Neuronal stem cell (in vitro differentiated cells): ENCODE data around the gene PLEKHA7.
"Not testable (repeated sequence)": the region's sequence is repeated elsewhere in the genome, so short reads cannot be mapped to it uniquely, and the experiment has no call there.

Experiments
- DNase-seq: peaks from one replicate; pipeline ENCODE4 v3.0.0-alpha.2; 2013; ENCODE audit warnings: low spot score
- H2AFZ ChIP-seq: one replicate; pipeline ENCODE4 v1.6.1; 2013; ENCODE audit warnings: mild to moderate bottlenecking, low read length, inconsistent platforms
- H2AK5ac ChIP-seq: 2 replicates; pipeline ENCODE4 v1.6.1; 2013; ENCODE audit warnings: low read depth, mild to moderate bottlenecking, inconsistent platforms, low read length, moderate library complexity, mixed read lengths
- H2BK120ac ChIP-seq: 2 replicates; pipeline ENCODE4 v1.6.1; 2013; ENCODE audit warnings: low read depth, mild to moderate bottlenecking, inconsistent platforms, low read length, moderate library complexity, mixed read lengths
- H2BK12ac ChIP-seq: one replicate; pipeline ENCODE4 v1.6.1; 2013; ENCODE audit warnings: low read length, inconsistent platforms
- H2BK15ac ChIP-seq: 2 replicates; pipeline ENCODE4 v1.6.1; 2013; ENCODE audit warnings: mild to moderate bottlenecking, low read length, inconsistent platforms, mixed read lengths
- H2BK5ac ChIP-seq: one replicate; pipeline ENCODE4 v1.6.1; 2013; ENCODE audit warnings: inconsistent platforms, mild to moderate bottlenecking, low read length, moderate library complexity
- H3K14ac ChIP-seq: one replicate; pipeline ENCODE4 v1.6.1; 2013; ENCODE audit warnings: low read length, inconsistent platforms
- H3K18ac ChIP-seq: 2 replicates; pipeline ENCODE4 v1.6.1; 2013; ENCODE audit warnings: low read length, inconsistent platforms
- H3K23ac ChIP-seq: 2 replicates; pipeline ENCODE4 v1.6.1; 2013; ENCODE audit warnings: low read depth, mild to moderate bottlenecking, mixed read lengths, low read length, inconsistent platforms; ENCODE audit not compliant: poor library complexity
- H3K27ac ChIP-seq: replicated peaks from 3 replicates; pipeline ENCODE4 v1.5.1; 2013; ENCODE audit warnings: low read length, inconsistent platforms
- H3K27me3 ChIP-seq, 3 experiments: 2 replicates each; pipeline ENCODE4 v1.6.1; 2013; ENCODE audit warnings: low read length in 3 of 3, mild to moderate bottlenecking in 2 of 3, inconsistent platforms in 1 of 3, low read depth in 1 of 3, mixed read lengths in 1 of 3, moderate library complexity in 1 of 3; ENCODE audit not compliant: control insufficient read depth in 3 of 3, insufficient read depth in 3 of 3
- H3K36me3 ChIP-seq, 2 donors: replicated peaks in 1 of 2; 2 replicates each; pipeline ENCODE4 v1.6.1; 2013; ENCODE audit warnings: low read length in 2 of 2; ENCODE audit not compliant: control insufficient read depth in 2 of 2, insufficient read depth in 2 of 2
- H3K4ac ChIP-seq: 2 replicates; pipeline ENCODE4 v1.6.1; 2013; ENCODE audit warnings: inconsistent platforms, mild to moderate bottlenecking, low read length, moderate library complexity
- H3K4me1 ChIP-seq, 2 donors: 1 replicate in 1 of 2; 2 replicates in 1 of 2; pipeline ENCODE4 v1.6.1; 2013; ENCODE audit warnings: low read length in 2 of 2, low read depth in 1 of 2; ENCODE audit not compliant: control insufficient read depth in 2 of 2, insufficient read depth in 1 of 2
- H3K4me2 ChIP-seq: one replicate; pipeline ENCODE4 v1.6.1; 2013; ENCODE audit warnings: mild to moderate bottlenecking, low read length, inconsistent platforms; ENCODE audit not compliant: insufficient read depth, poor library complexity, severe bottlenecking
- H3K4me3 ChIP-seq, 2 donors: 2 replicates each; pipeline ENCODE4 v1.5.1; 2013; ENCODE audit warnings: low read length in 2 of 2, mild to moderate bottlenecking in 2 of 2, inconsistent platforms in 1 of 2, moderate library complexity in 1 of 2
- H3K79me1 ChIP-seq: one replicate; pipeline ENCODE4 v1.6.1; 2013; ENCODE audit warnings: low read depth, mild to moderate bottlenecking, inconsistent platforms, low read length, moderate library complexity
- H3K9ac ChIP-seq: one replicate; pipeline ENCODE4 v1.6.1; 2013; ENCODE audit warnings: mild to moderate bottlenecking, low read depth, low read length, inconsistent platforms; ENCODE audit not compliant: poor library complexity
- H3K9me3 ChIP-seq, 2 donors: replicated peaks in 1 of 2; 2 replicates each; pipeline versions ENCODE3 to v1.6.1; 2013; ENCODE audit warnings: low read length in 2 of 2, mild to moderate bottlenecking in 2 of 2, inconsistent platforms in 1 of 2, low read depth in 1 of 2, mixed read lengths in 1 of 2, moderate library complexity in 1 of 2; ENCODE audit not compliant: control insufficient read depth in 2 of 2, insufficient read depth in 1 of 2
- H4K8ac ChIP-seq: one replicate; pipeline ENCODE4 v1.6.1; 2013; ENCODE audit warnings: low read depth, mild to moderate bottlenecking, inconsistent platforms, low read length, moderate library complexity
- H4K91ac ChIP-seq: one replicate; pipeline ENCODE4 v1.6.1; 2013; ENCODE audit warnings: low read length, low read depth, mild to moderate bottlenecking, inconsistent platforms; ENCODE audit not compliant: poor library complexity
- WGBS, 2 donors: extraction: QIAGEN DNeasy Blood & Tissue Kit; methylation state at CpG; one replicate each; pipeline ENCODE4 v1.1.7; 2013; ENCODE audit warnings: missing lambda C conversion rate in 2 of 2, mixed read lengths in 1 of 2; ENCODE audit not compliant: insufficient read length in 2 of 2, insufficient replicate concordance in 1 of 2; ENCODE audit errors: extremely low coverage in 2 of 2; 5-methylcytosine and 5-hydroxymethylcytosine counted together

Gene PLEKHA7

DNA sequence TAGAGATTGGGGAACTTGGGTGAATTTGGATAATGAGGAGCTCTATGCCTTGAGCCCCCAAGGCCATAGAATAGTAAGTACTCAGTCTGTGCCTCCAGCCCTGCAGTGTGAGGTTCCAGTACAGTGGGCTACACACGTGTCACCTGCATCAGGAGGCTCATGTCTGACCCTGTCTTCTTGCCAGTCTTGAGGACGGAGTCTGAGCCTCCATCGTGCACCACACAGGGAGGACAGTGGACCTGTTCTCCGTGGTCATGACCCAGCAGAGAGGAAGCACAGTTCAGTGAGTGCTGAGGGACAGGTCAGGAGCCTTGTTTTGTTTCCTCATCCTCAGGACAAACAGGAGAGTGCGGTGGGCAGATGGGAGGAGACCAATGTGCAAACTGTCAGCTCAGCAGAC, 32.5 kb upstream of the PLEKHA7 start:
- Histone ChIP-seq H3K27ac (no peak overlapping the region), H4K91ac (peak overlapping the region; percentile 43), H3K36me3 (no peaks in the 10 kb centered on the region), H2BK12ac (no peak overlapping the region), H3K4me3 (no peak overlapping the region), H3K14ac (peak overlapping the region; percentile 31), H3K9me3 (no peaks in the 10 kb centered on the region), H3K27me3 (no peaks in the 10 kb centered on the region), H3K79me1 (no peaks in the 10 kb centered on the region), H3K4ac (no peak overlapping the region), H2BK5ac (no peak overlapping the region), H3K18ac (peak overlapping the region; percentile 67), H2AK5ac (no peak overlapping the region), H4K8ac (no peak overlapping the region), H3K4me2 (no peak overlapping the region), H3K4me1 (peaks cover 0 to 2% of the 10 kb centered on the region in 2 donors), H2BK120ac (no peak overlapping the region), H2BK15ac (peak overlapping the region; percentile 9), H3K9ac (peak overlapping the region; percentile 80), H2AFZ (no peak overlapping the region), H3K23ac (no peak overlapping the region)
- no peak for DNase-seq
- WGBS, 2 donors, result no CpG with 5 or more reads among the region's 5 CpGs

DNA sequence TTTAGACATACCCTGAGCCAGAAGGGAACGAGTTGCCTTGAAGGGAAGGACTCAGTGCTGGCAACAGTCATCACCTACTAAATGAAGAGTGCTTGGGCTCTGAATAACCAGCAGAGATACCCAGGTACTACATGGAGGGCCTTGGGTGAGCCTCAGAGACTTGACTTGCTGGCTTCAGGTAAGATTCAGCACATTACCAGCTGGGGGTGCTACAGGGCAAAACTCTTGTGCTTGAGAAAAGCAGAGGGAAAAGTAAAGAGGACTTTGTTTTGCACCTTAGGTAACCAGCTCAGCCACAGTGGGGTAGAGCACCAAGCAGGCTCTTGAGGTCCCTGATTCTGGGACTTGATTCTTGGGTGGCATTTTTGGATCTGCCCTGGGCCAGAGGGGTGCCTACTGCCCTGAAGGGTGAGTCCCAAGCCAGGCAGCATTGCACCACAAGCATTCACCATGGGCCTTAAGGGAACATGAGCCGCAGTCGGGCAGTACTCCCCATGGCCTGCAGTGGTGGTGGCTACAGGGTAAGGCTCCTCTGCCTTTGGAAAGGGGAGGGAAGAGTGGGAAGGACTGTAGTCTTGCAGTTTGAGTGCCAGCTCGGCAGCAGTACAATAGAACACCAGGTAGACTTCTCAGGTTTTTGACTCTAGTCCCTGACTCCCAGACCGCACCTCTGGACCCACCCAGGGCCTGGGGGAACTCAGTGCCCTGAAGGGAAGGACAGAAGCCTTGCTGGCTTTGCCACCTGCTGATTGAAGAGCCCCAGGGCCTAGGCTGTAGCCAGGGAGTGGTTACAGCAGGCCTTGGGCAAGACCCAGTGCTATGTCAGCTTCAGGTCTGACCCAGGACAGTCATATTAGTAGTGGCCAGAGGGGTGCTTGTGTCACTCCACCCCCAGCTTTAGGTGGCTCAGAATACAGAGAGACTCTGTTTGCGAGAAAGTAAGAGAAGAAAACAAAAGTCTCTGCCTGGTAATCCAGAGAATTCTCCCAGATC, 22.7 kb upstream of the PLEKHA7 start:
- Histone ChIP-seq H3K4me2 (no peak overlapping the region), H2BK15ac (peak overlapping the region; percentile 65), H2AK5ac (peak overlapping the region; percentile 63), H3K4ac (no peak overlapping the region), H3K9me3 (peaks cover 2 to 8% of the 10 kb centered on the region in 2 donors), H2BK12ac (no peak overlapping the region), H3K36me3 (no peaks in the 10 kb centered on the region), H2AFZ (no peak overlapping the region), H3K23ac (no peak overlapping the region), H3K79me1 (no peaks in the 10 kb centered on the region), H3K27me3 (no peaks in the 10 kb centered on the region), H4K91ac (no peak overlapping the region), H3K27ac (no peak overlapping the region), H2BK120ac (no peak overlapping the region), H3K18ac (peak overlapping the region; percentile 60), H3K4me1 (no peaks in the 10 kb centered on the region), H3K14ac (no peak overlapping the region), H3K4me3 (no peak overlapping the region), H3K9ac (no peak overlapping the region), H4K8ac (no peak overlapping the region), H2BK5ac (peak overlapping the region; percentile 39)
- no CpG with 5 or more reads among the region's 6 CpGs for WGBS, 2 donors
- DNase-seq, result no peak

DNA sequence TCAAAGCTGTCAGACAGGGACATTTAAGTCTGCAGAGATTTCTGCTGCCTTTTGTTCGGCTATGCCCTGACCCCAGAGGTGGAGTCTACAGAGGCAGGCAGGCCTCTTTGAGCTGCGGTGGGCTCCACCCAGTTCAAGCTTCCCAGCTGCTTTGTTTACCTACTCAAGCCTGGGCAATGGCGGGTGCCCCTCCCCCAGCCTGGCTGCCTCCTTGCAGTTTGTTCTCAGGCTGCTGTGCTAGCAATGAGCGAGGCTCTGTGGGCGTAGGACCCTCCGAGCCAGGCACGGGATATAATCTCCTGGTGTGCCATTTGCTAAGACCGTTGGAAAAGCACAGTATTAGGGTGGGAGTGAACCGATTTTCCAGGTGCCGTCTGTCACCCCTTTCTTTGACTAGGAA, 19.8 kb upstream of the PLEKHA7 start:
- no CpG with 5 or more reads among the region's 10 CpGs for WGBS, 2 donors
- H3K9ac ChIP-seq, result not testable (repeated sequence)

DNA sequence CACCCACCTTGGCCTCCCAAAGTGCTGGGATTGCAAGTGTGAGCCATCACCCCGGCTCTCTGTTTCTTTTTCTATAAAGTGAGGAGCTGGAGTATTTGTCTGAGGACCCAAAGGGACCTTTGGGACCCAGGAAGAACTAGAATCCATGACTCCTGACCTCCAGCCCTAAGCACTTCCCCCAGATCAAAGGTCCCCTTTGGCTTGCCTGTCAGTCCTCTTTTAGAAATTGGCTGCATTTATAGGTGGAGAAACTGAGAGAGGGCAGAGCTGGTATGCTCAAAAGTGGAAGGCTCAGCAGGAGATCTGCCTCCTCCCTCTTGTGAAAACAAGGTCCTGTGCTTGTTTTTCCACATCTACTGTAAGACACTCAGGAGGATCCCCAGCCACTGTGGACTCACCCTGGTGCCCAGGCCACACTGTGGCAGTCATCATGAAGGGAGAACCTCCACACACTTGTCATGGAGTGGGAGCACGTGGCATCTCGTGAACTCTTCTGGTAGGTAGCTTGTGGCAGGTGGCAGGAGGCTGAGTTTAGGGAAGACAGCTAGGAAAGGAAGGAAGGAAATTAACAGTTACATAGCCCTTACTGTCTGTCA, 12.4 kb upstream of the PLEKHA7 start:
- H3K4me3 ChIP-seq, result no peak overlapping the region

More for the DNA sequence above, 19.8 kb upstream of the PLEKHA7 start:
- H3K4me1 ChIP-seq, H3K27me3 ChIP-seq, H3K9me3 ChIP-seq, H3K4me2 ChIP-seq, H3K18ac ChIP-seq, H3K4ac ChIP-seq, H3K4me3 ChIP-seq, H3K36me3 ChIP-seq, H2BK120ac ChIP-seq, H4K91ac ChIP-seq, H4K8ac ChIP-seq, H3K27ac ChIP-seq, H2AFZ ChIP-seq, H2BK15ac ChIP-seq, H3K23ac ChIP-seq, H3K14ac ChIP-seq, H2AK5ac ChIP-seq, DNase-seq, H2BK5ac ChIP-seq, H2BK12ac ChIP-seq, H3K79me1 ChIP-seq: not testable (repeated sequence)

More for the DNA sequence above, 12.4 kb upstream of the PLEKHA7 start:
- Histone ChIP-seq H4K91ac (peak overlapping the region; percentile 64), H3K9ac (peak overlapping the region; percentile 32), H3K4me1 (no peaks in the 10 kb centered on the region), H3K14ac (no peak overlapping the region), H2BK5ac (no peak overlapping the region), H2AFZ (no peak overlapping the region), H3K23ac (no peak overlapping the region), H3K36me3 (peaks cover 0 to 1% of the 10 kb centered on the region in 2 donors), H2BK120ac (no peak overlapping the region), H3K4ac (no peak overlapping the region), H3K18ac (peak overlapping the region; percentile 53), H2AK5ac (no peak overlapping the region), H3K27ac (no peak overlapping the region), H2BK15ac (no peak overlapping the region), H3K27me3 (no peaks in the 10 kb centered on the region), H3K9me3 (peaks cover 0 to 3% of the 10 kb centered on the region in 2 donors), H4K8ac (no peak overlapping the region), H2BK12ac (no peak overlapping the region), H3K4me2 (no peak overlapping the region), H3K79me1 (peaks cover 2% of the 10 kb centered on the region)
- WGBS, 2 donors, result no CpG with 5 or more reads among the region's 3 CpGs
- no peak for DNase-seq
